HepG2 (cell line): Measurements from ENCODE around the gene LTA4H. TPM values are rescaled to one million over a fixed set of nuclear protein-coding genes. Genes with fewer than 3 reads are reported as not detected.

Source experiments
- BRCA1 ChIP-seq: sonication (generic); formaldehyde crosslinking; IDR thresholded peaks from 2 replicates; pipeline ENCODE4 v1.4.0; 2020; ENCODE audit warnings: missing genetic modification reagents
- GATAD2A ChIP-seq: IDR thresholded peaks from 2 replicates; pipeline ENCODE4 v1.6.1; 2016
- HMG20B ChIP-seq: conservative IDR thresholded peaks from 2 replicates; pipeline ENCODE4 v1.6.1; 2016; ENCODE audit warnings: missing genetic modification reagents, missing compliant biosample characterization
- KDM5B ChIP-seq: sonication (generic); formaldehyde crosslinking; IDR thresholded peaks from 2 replicates; pipeline ENCODE4 v1.4.0; 2020; ENCODE audit warnings: missing genetic modification reagents, mild to moderate bottlenecking, borderline replicate concordance
- MYNN ChIP-seq: sonication (generic); formaldehyde crosslinking; IDR thresholded peaks from 2 replicates; pipeline ENCODE4 v1.4.0; 2020; ENCODE audit warnings: mild to moderate bottlenecking, low read depth, missing genetic modification reagents
- NAIF1 ChIP-seq: sonication (generic); formaldehyde crosslinking; IDR thresholded peaks from 2 replicates; pipeline ENCODE4 v1.5.0; 2020; ENCODE audit warnings: mild to moderate bottlenecking, missing genetic modification reagents, borderline replicate concordance
- NCOA1 ChIP-seq: sonication (generic); formaldehyde crosslinking; IDR thresholded peaks from 2 replicates; pipeline ENCODE4 v1.9.0; 2021; ENCODE audit warnings: missing genetic modification reagents
- RFX3 ChIP-seq: IDR thresholded peaks from 2 replicates; pipeline ENCODE4 v1.6.1; 2016; ENCODE audit warnings: missing biosample characterization, missing genetic modification reagents
- SMARCC2 ChIP-seq: fragments of 450-650 bp; IDR thresholded peaks from 2 replicates; pipeline ENCODE4 v1.6.1; 2017; ENCODE audit warnings: antibody characterized with exemption, mild to moderate bottlenecking
- SOX13 ChIP-seq, 3 experiments: fragments of 450-650 bp in 1 of 3; sonication (generic) in 1 of 3; formaldehyde crosslinking in 1 of 3; IDR thresholded peaks in 2 of 3; conservative IDR thresholded peaks in 1 of 3; 2 replicates each; pipeline versions ENCODE4 v1.5.0 to v1.6.1; 2016 to 2020; ENCODE audit warnings: antibody characterized with exemption in 1 of 3, mild to moderate bottlenecking in 1 of 3, missing compliant biosample characterization in 1 of 3, missing genetic modification reagents in 1 of 3, moderate library complexity in 1 of 3
- TARDBP ChIP-seq: sonication (generic); formaldehyde crosslinking; IDR thresholded peaks from 2 replicates; pipeline ENCODE4 v1.8.0; 2022; ENCODE audit warnings: mild to moderate bottlenecking, missing genetic modification reagents
- TBL1XR1 ChIP-seq: fragments of 150-350 bp; IDR thresholded peaks from 2 replicates; pipeline ENCODE4 v1.6.1; 2014; ENCODE audit warnings: borderline replicate concordance, low read length; ENCODE audit not compliant: partially characterized antibody
- TBP ChIP-seq: sonication (generic); formaldehyde crosslinking; IDR thresholded peaks from 2 replicates; pipeline ENCODE4 v1.5.0; 2020; ENCODE audit warnings: missing genetic modification reagents
- polyA plus RNA-seq, 8 experiments: library from polyadenylated mRNA; depleted of rRNA in 3 of 8; stranded (reverse) in 7 of 8; unstranded in 1 of 8; fragments of >200 nt; fragmentation: Illumina TruSeq in 4 of 8; extraction: Trizol in 4 of 8; gene quantifications; 2 replicates each; pipeline versions ENCODE4 v1.2.1 to v1.2.3, GENCODE V29; 2011 to 2016; ENCODE audit warnings: low read depth in 4 of 8, missing spikeins in 1 of 8, mixed read lengths in 1 of 8; ENCODE audit not compliant: insufficient read depth in 1 of 8
- total RNA-seq, 5 experiments: library from RNA; depleted of rRNA; stranded (reverse); fragments of >200 nt; fragmentation: Illumina TruSeq; extraction: Trizol; gene quantifications; 2 replicates each; pipeline ENCODE4 v1.2.3, GENCODE V29; 2016; ENCODE audit warnings: low read depth in 1 of 5
- TF ChIP-seq, protein P1 (sequence below), 2 experiments: sonication (generic) in 1 of 2; formaldehyde crosslinking in 1 of 2; IDR thresholded peaks; 2 replicates each; pipeline versions ENCODE4 v1.6.1 to v1.9.0; 2014 to 2022; ENCODE audit warnings: antibody characterized with exemption in 1 of 2, borderline replicate concordance in 1 of 2, inconsistent platforms in 1 of 2, low read depth in 1 of 2, missing genetic modification reagents in 1 of 2
- TF ChIP-seq, protein P2 (sequence below): sonication (generic); formaldehyde crosslinking; IDR thresholded peaks from 2 replicates; pipeline ENCODE4; 2020; ENCODE audit warnings: missing genetic modification reagents, mild to moderate bottlenecking, borderline replicate concordance
- TF ChIP-seq, protein P3 (sequence below), 2 experiments: fragments of 450-650 bp in 1 of 2; sonication (generic) in 1 of 2; formaldehyde crosslinking; IDR thresholded peaks; 2 replicates each; pipeline versions ENCODE4 v1.5.0 to v1.8.0; 2020 to 2022; ENCODE audit warnings: mild to moderate bottlenecking in 1 of 2, missing genetic modification reagents in 1 of 2
- TF ChIP-seq, protein P4 (sequence below): sonication (generic); formaldehyde crosslinking; IDR thresholded peaks from 2 replicates; pipeline ENCODE4 v1.4.0; 2020; ENCODE audit warnings: missing genetic modification reagents
- TF ChIP-seq, protein P5 (sequence below): IDR thresholded peaks from 2 replicates; pipeline ENCODE4 v1.6.1; 2016

LTA4H gene
- total and polyA plus RNA-seq, 2 of the 13 experiments (the other 11 are each of a cell fraction or from before 2014, with no cell fraction given): 87.5 to 90.4 TPM

DNA sequence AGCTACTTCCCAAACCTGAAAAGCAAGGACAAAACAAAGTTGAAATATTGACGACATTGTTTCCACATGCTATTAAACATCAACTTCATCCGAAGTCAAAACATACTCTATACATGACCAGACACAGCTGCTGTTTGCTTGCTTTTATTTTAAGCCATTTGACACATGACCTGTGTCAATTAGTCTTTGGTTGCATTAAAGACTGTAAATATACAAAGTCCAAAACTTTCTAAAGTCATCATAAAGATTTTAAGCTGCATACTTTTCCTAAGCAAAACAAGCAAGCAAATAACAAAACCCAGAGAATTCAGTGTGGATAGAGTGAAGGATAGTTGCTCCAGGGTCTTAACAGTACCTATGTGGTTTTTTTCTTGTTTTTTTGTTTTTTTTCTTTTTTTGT is 61.0 kb downstream of the LTA4H start (continued):
- TF ChIP-seq, protein P1, sequence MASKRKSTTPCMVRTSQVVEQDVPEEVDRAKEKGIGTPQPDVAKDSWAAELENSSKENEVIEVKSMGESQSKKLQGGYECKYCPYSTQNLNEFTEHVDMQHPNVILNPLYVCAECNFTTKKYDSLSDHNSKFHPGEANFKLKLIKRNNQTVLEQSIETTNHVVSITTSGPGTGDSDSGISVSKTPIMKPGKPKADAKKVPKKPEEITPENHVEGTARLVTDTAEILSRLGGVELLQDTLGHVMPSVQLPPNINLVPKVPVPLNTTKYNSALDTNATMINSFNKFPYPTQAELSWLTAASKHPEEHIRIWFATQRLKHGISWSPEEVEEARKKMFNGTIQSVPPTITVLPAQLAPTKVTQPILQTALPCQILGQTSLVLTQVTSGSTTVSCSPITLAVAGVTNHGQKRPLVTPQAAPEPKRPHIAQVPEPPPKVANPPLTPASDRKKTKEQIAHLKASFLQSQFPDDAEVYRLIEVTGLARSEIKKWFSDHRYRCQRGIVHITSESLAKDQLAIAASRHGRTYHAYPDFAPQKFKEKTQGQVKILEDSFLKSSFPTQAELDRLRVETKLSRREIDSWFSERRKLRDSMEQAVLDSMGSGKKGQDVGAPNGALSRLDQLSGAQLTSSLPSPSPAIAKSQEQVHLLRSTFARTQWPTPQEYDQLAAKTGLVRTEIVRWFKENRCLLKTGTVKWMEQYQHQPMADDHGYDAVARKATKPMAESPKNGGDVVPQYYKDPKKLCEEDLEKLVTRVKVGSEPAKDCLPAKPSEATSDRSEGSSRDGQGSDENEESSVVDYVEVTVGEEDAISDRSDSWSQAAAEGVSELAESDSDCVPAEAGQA (IDR thresholded peaks at IDR 0.05; ENCODE audit: low read depth): no peak
- TF ChIP-seq, protein P1 (CRISPR knock-in tag; IDR thresholded peaks at IDR 0.05; ENCODE audit: borderline replicate concordance): no peak
- peak; percentile 84; the same call in 1 of the 2 replicates for TF ChIP-seq NCOA1 (CRISPR knock-in tag)
- no peak for TF ChIP-seq MYNN (CRISPR knock-in tag)
- peak; percentile 75 for TF ChIP-seq HMG20B (CRISPR knock-in tag)
- TF ChIP-seq, protein P2, sequence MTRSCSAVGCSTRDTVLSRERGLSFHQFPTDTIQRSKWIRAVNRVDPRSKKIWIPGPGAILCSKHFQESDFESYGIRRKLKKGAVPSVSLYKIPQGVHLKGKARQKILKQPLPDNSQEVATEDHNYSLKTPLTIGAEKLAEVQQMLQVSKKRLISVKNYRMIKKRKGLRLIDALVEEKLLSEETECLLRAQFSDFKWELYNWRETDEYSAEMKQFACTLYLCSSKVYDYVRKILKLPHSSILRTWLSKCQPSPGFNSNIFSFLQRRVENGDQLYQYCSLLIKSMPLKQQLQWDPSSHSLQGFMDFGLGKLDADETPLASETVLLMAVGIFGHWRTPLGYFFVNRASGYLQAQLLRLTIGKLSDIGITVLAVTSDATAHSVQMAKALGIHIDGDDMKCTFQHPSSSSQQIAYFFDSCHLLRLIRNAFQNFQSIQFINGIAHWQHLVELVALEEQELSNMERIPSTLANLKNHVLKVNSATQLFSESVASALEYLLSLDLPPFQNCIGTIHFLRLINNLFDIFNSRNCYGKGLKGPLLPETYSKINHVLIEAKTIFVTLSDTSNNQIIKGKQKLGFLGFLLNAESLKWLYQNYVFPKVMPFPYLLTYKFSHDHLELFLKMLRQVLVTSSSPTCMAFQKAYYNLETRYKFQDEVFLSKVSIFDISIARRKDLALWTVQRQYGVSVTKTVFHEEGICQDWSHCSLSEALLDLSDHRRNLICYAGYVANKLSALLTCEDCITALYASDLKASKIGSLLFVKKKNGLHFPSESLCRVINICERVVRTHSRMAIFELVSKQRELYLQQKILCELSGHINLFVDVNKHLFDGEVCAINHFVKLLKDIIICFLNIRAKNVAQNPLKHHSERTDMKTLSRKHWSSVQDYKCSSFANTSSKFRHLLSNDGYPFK: no peak
- TF ChIP-seq, protein P3, sequence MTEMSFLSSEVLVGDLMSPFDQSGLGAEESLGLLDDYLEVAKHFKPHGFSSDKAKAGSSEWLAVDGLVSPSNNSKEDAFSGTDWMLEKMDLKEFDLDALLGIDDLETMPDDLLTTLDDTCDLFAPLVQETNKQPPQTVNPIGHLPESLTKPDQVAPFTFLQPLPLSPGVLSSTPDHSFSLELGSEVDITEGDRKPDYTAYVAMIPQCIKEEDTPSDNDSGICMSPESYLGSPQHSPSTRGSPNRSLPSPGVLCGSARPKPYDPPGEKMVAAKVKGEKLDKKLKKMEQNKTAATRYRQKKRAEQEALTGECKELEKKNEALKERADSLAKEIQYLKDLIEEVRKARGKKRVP (CRISPR knock-in tag; IDR thresholded peaks at IDR 0.05): peak in 1 of 2 experiments; percentile 77; a peak in 2 of 4 replicates
- TF ChIP-seq, protein P4, sequence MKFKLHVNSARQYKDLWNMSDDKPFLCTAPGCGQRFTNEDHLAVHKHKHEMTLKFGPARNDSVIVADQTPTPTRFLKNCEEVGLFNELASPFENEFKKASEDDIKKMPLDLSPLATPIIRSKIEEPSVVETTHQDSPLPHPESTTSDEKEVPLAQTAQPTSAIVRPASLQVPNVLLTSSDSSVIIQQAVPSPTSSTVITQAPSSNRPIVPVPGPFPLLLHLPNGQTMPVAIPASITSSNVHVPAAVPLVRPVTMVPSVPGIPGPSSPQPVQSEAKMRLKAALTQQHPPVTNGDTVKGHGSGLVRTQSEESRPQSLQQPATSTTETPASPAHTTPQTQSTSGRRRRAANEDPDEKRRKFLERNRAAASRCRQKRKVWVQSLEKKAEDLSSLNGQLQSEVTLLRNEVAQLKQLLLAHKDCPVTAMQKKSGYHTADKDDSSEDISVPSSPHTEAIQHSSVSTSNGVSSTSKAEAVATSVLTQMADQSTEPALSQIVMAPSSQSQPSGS (CRISPR knock-in tag): peak; percentile 97
- no peak for TF ChIP-seq NAIF1 (CRISPR knock-in tag)
- peak; percentile 62; the same call in 1 of the 2 replicates for TF ChIP-seq SOX13 (IDR thresholded peaks at IDR 0.05)
- TF ChIP-seq SOX13 (CRISPR knock-in tag; conservative IDR thresholded peaks at IDR 0.05 in 1 of 2, IDR thresholded peaks at IDR 0.05 in 1 of 2): peak in 1 of 2 experiments; percentile 95; a peak in 2 of 4 replicates
- 0 out of 2 replicates have a peak, but pooled peaks have one; percentile 43 for TF ChIP-seq SMARCC2
- no peak for TF ChIP-seq BRCA1 (CRISPR knock-in tag)
- TF ChIP-seq KDM5B (CRISPR knock-in tag): no peak
- TF ChIP-seq GATAD2A (CRISPR knock-in tag): peak; percentile 96
- TF ChIP-seq TBL1XR1: peak; percentile 94
- TF ChIP-seq TARDBP: peak; percentile 81; the same call in 1 of the 2 replicates
- no peak for TF ChIP-seq TBP (CRISPR knock-in tag)
- no peak for TF ChIP-seq RFX3 (CRISPR knock-in tag)
- TF ChIP-seq, protein P5, sequence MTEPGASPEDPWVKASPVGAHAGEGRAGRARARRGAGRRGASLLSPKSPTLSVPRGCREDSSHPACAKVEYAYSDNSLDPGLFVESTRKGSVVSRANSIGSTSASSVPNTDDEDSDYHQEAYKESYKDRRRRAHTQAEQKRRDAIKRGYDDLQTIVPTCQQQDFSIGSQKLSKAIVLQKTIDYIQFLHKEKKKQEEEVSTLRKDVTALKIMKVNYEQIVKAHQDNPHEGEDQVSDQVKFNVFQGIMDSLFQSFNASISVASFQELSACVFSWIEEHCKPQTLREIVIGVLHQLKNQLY: peak; percentile 80
